Gastrocnemius medialis (tissue), 4 donors: ENCODE measurements around the gene PSME3.

Source experiments
- CTCF ChIP-seq, 5 experiments: fragments of 450-650 bp in 3 of 5; fragments of 200-600 bp in 2 of 5; sonication (generic) in 2 of 5; IDR thresholded peaks in 4 of 5; conservative IDR thresholded peaks in 1 of 5; 1 replicate in 4 of 5; 2 replicates in 1 of 5; pipeline ENCODE4 v1.5.1; 2016 to 2019; ENCODE audit warnings: antibody characterized with exemption in 5 of 5, mild to moderate bottlenecking in 3 of 5, moderate library complexity in 3 of 5
- POLR2A ChIP-seq, 2 donors: fragments of 450-650 bp; IDR thresholded peaks; one replicate each; pipeline ENCODE4 v1.6.1; 2017; ENCODE audit warnings: antibody characterized with exemption in 2 of 2, mild to moderate bottlenecking in 2 of 2, moderate library complexity in 2 of 2

GRCh38 chr17:42886283-42887176 lies 53.3 kb downstream of the PSME3 start:
- TF ChIP-seq CTCF (IDR thresholded peaks at IDR 0.05 in 4 of 5, conservative IDR thresholded peaks at IDR 0.05 in 1 of 5) = no peak
- no peak for TF ChIP-seq POLR2A (IDR thresholded peaks at IDR 0.05)
